ENCODE results near the gene PPP1R9B.

Gene PPP1R9B

GRCh38 chr17:50186661-50187393 lies 36.4 kb upstream of the PPP1R9B start:
- DNase-seq = no peak

GRCh38 chr17:50185631-50186471 lies 35.4 kb upstream of the PPP1R9B start:
- DNase-seq = no peak

- DNase-seq = no peak
Measured at GRCh38 chr17:50184611-50185398, 34.3 kb upstream of the PPP1R9B start.

- DNase-seq = no peak
Measured at GRCh38 chr17:50184064-50184463, 33.6 kb upstream of the PPP1R9B start.

- no peak for DNase-seq
Measured at GRCh38 chr17:50183421-50183994, 33.0 kb upstream of the PPP1R9B start.

- DNase-seq = no peak
Measured at GRCh38 chr17:50182783-50183420, 32.4 kb upstream of the PPP1R9B start.

- no peak for DNase-seq
Measured at GRCh38 chr17:50181591-50182560, 31.4 kb upstream of the PPP1R9B start.

- DNase-seq = no peak
Measured at GRCh38 chr17:50181144-50181543, 30.7 kb upstream of the PPP1R9B start.

- DNase-seq = no peak
Measured at GRCh38 chr17:50180620-50181019, 30.1 kb upstream of the PPP1R9B start.

- DNase-seq = no peak
Measured at GRCh38 chr17:50180111-50180510, 29.6 kb upstream of the PPP1R9B start.

GRCh38 chr17:50177983-50178834 lies 27.7 kb upstream of the PPP1R9B start:
- no peak for DNase-seq

- no peak for DNase-seq
Measured at GRCh38 chr17:50177476-50177875, 27.0 kb upstream of the PPP1R9B start.

- DNase-seq = no peak
Measured at GRCh38 chr17:50176559-50177357, 26.3 kb upstream of the PPP1R9B start.

GRCh38 chr17:50175035-50175807 lies 24.7 kb upstream of the PPP1R9B start:
- no peak for DNase-seq

- DNase-seq = no peak
Measured at GRCh38 chr17:50174444-50174843, 24.0 kb upstream of the PPP1R9B start.

- DNase-seq = no peak
Measured at GRCh38 chr17:50173335-50173941, 23.0 kb upstream of the PPP1R9B start.

- no peak for DNase-seq
Measured at GRCh38 chr17:50172936-50173334, 22.5 kb upstream of the PPP1R9B start.

GRCh38 chr17:50172130-50172529 lies 21.7 kb upstream of the PPP1R9B start:
- no peak for DNase-seq
